HG03342 (cell line): ENCODE results near the gene PXYLP1.

Experiments used
- ATAC-seq: cut with Tn5 transposase; IDR thresholded peaks from one replicate; pipeline ENCODE4 v1.9.1; 2021; ENCODE audit warnings: mild to moderate bottlenecking, moderate library complexity; ENCODE audit not compliant: unreplicated experiment

Gene PXYLP1

DNA sequence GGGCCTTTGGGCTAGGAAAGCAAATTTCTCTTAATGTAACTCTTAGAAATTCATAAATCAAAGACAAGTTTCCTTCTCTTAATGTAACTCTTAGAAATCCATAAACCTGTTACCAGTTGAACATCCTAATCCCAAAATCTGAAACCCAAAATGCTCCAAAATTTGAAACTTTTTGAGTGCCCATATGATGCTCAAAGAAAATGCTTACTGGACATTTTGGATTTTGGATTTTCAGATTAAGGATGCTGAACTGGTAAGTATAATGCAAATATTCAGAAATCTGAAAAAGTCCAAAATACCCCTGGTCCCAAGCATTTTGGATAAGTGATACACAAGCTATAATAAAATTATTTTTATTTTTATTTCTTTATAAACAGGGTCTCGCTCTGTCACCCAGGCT is 85.2 kb downstream of the PXYLP1 start:
- no peak for ATAC-seq

DNA sequence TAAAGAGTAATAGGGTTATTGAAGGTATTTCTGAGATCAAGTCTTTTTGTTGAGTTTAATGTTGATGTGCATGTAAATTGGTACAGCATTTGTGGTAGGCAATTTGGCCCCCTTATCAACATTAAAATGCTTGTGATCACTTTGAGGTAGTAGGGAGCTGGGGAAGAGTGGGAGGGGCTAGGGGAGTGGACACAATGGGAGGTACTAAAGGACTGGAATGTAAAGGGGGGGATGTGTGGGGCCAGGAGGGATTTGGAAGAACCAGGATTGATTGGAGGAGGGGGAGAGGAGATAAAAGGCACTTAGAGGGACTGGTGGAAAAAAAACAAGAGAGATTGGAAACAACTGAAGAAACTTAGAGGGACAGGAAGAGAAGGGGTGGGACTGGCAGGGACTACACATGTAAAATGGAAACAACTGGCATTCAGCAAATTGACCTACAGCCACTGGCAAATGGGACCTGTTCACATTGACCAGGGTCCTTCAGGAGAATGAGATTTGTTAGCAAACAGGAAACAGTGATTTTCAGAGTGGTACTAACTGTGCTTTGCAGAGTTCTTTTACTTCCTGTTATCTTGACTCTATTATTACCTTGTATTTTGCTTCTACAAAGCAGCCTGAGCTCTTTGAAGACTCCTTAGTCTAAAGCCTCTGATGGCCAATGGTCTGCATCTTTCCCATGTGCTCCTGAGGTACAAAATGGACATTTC is 88.9 kb downstream of the PXYLP1 start:
- ATAC-seq, result no peak

DNA sequence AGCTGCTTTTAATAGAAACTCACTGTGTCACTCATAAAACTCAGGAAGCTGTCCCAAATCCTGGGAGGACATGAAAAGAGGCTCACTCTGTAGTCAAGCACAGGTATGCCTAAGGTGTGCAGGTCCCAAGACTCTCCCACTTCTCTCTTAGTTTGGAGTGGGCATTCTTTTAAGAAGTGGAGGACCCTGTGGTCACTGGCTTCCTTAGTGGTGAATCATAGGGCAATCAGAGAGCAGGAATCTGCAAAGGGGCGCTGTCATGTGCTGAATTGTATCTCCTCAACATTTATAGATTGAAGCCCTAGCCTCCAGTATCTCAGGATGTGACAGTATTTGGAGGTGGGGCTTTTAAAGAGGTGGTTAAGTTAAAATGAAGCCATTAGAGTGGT is 89.5 kb downstream of the PXYLP1 start:
- ATAC-seq, result no peak

DNA sequence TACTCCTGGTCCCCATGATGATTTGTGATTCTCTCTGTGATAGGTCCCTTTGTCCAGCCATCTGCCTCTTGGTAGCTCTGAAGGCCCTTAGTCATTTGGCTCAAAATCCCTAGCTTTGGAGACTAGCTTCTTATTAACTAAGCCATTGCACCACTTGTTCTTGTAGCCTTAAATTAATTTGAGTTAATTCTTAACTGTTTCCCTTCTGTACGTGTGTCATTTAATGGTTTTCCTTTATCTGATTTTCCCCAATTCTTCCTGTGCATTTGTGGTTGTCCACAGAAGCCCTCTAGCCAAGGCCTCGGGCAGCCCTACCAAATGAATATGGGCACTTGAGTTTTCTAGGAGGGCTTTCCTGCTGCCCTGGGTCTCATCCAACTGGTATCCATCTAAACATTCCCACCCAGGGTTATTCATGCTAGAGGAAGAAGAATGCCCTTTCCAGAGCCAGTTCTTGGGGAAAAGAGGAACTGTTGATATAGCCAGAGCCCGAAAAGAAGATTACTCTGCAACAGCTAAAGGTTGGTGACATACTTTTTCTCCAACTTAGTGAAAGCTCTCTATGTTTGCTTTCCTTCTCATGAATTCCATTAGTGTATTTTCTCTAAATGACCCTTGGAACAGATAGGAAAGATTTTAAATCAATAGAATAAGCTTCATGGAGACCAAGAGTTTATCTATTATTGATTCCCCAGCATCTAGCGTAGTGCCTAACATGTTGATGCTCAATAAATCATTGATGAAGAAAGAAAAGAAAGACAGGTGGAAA is 92.5 kb downstream of the PXYLP1 start:
- ATAC-seq, result no peak

DNA sequence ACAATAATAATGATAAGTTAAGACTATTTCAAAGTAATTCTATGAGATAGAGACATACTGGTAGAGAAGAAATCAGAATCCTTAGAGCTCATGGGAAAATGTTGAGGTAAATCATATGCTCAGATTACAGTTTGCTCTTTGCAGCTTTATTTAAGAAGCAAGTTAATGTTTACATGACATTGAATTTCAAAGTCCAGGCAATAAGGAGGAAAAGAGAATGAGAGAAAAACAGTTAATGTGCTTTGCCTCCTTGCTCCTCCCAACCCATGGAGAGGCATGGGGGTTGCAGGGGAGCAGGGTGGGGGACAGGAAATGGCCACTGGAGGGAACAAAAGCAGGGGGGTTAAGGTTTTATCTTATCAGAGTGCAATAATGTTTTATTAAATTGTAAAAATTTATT is 94.5 kb downstream of the PXYLP1 start:
- no peak for ATAC-seq

DNA sequence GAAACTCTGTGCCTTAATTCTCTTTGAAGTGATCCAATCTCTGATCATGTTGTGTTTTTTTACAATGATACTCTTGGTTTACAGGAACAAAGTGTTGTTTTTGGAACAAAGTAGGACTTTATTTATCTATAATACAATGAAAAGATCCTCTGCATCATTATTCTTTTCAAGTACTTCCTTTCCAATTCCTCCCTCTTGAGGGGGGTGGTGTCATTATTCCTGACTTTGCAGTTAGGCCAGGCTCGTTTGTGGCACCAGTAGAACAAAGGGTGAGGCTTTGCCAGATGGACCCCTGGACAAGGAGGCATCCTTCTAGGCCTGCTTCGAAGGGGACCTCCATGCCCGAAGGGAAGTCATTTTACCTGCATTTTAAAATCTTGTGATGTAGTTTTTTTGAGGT is 95.0 kb downstream of the PXYLP1 start:
- ATAC-seq, result no peak

DNA sequence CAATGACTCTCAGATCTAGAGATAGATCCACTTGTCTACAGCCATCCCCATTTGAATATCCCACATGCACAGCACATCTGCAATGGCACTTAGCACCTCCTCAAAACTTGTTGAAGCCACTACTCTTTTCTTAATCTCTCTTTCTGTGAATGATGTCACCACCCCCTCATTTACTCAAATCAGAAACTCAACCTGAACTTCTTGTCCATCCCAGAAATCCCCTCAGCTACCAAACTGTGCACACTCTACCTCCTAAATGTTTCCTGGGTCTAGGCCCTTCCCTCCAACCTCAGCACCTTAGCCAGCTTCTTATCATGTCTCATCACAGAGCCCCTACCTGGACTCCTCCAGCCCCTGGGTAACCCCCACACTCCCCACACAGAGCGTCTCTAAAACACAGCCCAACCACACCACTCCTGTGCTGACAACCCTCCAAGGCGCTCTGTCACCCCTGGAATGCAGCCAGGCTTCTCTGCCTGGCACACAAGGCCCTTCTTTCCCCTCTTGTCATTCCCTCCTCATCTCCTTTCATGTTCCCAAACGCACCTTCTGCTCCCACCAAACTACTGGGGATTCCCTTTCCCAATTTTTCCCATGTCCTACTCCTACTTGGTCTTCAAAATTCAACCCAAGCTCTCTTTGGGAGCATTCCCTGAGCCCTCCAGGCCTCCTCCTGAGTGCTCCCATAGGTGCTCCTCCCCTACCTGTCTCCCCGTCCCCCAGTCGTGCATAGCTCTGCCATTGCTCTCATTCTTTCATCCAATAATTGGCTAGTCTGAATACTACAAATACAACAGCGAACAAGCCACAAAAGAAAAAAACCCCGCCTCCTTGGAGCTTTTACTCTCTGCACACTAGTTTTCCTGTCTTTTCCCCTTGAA is 96.9 kb downstream of the PXYLP1 start:
- ATAC-seq, result peak; percentile 45

DNA sequence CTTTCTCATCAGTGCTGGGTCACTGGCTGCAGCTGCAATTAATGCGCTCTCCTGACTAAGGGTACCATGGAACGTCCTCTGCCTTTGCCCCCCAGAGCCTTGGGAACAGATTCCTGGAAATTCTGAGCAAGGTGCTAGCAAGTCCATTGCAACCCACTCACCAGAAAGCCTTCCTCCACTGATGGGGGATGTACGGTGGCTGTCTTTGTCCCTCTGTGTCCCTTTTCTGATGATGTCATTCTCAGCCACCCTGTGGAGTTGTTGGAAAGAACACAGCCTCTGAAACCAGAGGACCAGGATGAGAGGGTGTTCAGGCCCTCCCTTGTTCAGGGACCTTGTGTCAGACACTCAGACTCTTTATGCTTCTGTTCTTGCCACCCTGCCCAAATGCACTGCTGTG is 98.6 kb downstream of the PXYLP1 start:
- no peak for ATAC-seq

DNA sequence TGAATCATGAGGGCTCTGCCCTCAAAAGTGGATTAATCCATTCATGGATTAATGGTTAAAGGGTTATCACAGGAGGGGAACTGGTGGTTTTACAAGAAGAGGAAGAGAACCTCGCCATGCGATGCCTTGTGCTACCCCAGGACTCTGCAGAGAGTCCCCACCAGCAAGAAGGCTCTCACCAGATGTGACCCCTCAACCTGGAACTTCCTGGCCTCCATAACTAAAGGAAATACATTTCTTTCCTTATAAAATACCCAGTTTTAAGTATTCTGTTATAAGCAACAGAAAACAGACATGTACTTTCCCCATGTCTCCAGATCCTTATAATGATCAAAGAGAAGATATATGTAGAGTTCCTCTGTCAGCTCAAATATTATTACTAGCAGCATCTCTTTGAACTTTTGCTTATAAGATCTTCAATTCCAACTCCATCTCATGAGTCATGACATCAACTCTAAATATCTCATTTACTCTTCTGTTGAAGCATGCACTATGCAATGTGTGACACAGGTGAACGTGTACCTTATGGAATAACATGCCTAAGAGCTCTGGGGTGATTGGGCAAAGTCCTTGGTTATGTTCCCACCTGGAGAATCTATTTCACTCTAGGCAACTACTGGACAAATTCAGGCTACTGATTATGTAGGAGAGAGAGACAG is 99.2 kb downstream of the PXYLP1 start:
- ATAC-seq, result no peak

DNA sequence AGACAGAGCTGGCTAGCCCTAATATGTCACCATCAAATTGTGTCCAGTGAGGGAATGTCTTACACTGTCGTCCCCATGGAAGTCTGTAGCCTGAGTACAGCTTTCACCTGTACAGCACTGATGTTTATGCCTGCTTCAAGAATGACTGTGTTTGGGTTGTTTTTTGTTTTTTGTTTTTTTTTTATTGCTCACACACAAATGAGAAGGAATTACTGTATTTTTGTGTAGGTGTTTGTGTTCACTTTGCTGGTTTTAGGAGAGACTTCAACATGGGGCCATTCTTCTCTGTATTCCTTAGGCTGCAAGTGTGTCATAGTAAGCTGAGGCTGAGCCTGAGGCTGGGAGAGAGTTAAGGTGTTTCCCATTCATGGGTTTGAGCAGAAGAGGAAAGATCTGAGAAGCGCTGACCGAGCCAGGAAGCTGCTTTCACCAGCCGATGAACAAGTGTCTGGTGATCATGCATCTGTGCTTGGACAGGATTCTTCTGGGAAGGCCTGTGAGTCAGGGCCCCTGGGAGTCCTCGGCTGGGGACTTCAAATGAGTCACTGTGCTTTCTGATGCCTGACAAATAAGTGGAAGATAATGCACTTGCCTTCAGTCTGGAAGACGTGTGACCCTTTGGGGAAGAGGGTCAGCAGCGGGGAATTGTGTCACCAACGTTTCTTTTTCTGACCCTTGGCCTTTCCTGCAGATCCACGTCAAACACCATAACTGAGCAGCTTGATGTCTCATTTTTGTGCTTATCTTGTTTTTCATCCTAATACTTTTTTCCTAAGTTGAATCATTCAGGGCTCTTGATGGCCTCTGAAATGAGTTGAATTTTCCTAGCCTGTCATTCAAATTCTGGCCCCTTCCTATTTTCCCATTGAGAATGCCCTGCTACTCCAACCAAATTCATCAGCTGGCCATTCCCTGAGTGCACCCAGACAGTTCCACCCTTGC is 100.0 kb downstream of the PXYLP1 start:
- ATAC-seq, result peak; percentile 33

DNA sequence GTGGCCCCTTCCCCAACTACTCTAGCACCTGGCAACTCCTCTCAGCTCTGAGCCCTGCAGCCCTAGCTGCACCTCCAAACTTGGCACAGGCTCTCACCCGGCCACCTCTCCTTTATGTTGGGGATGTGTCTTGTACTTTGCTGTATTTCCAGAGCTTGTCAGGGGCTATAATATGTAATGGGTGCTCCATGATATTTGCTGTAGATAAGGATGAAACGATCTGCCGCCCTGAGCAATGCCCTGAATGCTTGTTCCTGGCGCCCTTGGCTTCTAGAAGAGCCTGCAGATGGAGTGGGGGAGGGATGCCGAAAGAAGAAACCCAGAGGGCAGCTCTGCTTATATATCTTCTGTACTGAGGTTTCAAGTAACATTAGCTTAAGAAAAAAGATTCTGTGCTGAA is 100.8 kb downstream of the PXYLP1 start:
- no peak for ATAC-seq

DNA sequence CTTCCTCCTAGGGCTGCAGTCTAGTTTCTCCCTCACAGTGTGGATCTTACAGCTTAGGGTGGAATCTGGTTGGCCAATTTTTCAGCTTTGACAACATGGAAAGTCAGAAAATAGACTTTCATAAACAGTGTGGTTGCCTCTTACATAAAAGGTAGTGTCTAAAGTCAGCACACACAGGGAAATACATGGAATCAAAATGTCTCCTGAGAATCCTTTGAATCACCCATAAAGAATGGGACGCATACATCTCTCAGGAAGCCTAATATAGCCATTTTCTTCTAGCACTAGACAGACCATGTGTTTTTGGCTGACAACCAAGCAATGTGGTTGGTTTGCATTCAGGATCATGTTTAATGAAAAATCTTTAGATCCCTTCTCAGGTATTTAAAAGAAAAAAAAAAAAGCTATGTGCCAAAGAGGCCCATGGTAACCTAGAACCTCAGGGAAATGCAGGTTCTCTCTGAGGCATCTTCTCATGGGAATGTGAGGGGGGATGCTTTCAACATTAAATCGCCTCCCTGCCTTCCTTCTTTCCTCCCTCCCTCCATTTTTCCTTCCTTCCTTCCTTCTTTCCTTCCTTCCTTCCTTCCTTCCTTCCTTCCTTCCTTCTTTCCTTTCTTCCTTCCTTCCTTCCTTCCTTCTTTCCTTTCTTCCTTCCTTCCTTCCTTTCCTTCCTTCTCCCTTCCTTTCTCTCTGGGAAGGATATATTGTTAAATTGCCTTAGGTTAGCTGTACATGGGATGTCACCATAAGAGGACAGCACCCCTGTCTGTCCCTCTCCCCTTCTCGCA is 102.4 kb downstream of the PXYLP1 start:
- no peak for ATAC-seq

DNA sequence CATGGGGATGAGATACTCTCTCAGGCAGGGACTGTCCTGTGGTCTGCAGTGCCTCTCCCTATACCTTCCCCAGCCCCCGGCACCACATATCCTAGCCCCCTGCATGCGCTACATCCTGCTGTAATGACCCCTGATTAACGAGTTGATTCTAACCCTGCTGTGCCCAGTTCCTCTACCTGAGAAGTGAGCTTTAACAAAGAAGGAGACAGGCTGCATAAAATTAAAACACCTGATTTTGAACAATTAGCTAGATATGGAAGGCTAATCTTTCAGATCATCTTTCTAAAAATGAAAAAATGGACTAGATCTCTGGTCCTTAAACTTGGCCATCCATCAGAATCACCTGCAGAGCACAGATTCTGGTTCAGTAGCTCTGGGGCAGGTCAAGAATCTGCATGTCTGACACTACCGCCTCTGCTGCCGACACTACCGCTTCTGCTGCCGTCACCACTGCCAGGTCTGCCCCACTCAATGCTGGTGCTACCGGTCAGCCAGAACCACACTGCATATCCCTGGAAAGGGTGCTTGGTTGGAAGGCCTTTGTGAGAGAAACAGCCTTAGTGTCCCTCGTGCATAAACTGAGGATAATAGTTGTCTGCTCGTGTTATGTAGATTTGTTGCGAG is 103.1 kb downstream of the PXYLP1 start:
- no peak for ATAC-seq

DNA sequence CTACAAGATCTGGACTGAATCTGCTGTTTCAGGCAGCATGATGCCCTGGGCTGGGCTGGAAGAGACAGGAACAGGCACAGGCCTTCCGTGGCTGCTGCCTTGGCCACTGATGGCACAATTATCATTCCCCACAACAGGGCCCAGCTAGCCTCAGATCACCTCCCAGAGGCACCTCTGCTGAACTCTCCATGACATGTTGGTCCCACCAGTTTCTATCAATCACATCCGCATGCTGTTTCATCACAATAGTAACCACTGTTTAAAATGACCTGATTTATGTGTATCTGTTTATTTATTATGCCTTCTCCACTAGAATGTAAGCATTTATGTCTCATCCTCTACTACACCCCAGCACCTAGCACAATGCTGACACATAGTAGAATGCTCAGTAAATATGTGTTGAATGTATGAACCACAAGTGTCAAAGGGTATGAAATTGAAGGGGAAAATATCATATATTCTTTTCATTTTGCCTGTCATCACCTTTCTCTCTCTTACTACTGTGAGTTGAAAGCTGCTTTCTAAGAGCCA is 104.0 kb downstream of the PXYLP1 start:
- ATAC-seq, result no peak

DNA sequence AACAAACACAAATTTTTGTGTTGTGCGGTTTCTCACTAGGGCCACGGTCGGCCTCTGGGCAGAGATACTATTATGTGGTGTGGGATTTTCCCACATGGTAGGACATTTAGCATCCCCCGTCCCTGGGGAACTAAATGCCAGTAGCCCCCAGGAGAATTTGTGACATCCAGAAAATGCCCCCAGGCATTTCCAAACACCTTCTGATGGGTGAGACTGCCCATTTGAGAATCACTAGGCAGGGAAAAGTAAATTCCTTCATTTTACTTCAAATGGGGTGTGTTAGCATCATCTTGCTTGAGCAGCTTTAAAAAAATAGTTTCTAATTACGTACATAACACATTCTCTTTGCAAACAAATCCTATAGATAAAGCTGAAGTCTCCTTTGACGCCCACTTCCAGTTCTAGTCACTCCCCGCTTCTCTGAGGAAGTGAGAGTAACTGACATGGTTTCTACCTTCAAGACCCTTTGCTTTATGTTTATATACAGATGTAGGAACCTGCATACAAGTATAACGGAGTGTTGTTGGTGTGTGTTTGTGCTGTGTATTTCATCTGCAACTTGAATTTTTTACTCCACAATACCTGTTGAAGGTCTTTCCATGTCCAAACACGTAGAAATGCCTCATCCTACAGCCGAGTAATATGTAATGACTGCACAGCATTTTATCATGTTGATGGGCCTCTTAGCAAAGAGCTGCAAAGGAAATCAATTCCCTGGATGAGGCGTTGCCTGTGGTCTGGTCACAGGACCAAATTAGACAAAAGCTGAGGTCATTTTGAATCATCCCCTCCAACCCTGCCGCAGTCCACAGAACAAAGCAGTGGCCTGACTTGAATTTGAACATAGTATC is 105.3 kb downstream of the PXYLP1 start:
- peak; percentile 88 for ATAC-seq

DNA sequence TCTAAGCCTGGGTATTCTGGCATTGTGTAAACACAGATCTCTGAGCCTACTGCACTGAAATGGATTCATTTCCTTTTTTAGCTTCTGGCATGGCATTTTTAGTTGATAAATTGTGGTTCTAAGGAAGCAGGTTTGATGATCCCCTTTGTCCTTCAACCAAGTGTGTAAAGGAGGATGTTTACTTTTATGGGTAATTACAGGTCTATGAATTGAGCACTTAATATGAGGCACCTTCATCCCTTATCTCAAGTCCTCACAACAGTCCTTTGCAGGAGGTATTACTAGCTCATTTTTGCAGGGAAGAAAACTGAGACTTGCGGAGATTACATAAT is 105.9 kb downstream of the PXYLP1 start:
- no peak for ATAC-seq

DNA sequence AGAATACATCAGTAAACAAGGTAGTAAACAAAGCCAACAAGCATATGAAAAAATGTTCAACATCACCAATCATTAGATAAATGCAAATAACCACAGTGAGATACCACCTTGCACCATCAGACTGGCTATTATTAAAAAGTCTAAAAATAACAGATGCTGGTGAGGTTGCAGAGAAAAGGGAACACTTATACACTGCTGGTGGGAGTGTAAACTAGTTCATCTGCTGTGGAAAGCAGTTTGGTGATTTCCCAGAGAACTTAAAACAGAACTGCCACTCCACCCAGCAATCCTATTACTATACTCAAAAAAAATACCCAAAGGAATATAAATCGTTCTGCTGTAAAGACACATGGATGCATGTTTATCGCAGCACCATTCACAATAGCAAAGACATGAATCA is 106.4 kb downstream of the PXYLP1 start:
- no peak for ATAC-seq

DNA sequence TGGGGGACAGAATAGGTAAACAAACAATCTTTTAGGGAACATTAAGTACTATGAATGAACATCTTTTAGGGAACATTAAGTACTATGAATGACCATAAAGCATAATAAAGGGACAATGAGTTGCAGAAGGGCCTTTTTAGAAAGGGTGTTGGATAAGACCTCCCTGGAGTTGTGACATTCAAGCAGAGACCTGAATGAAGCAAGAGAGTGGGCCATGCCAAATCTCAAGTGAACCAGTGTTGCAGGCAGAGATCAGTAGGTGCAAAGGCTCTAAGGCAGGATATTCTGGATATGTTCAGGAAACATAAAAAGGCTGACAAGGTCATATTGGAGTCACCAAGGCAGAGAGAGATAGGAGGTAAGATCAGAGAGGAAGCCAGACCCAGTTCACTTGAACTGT is 107.3 kb downstream of the PXYLP1 start:
- no peak for ATAC-seq
